ENCODE measurements around the gene OR1F1. TPM values are rescaled to one million over a fixed set of nuclear protein-coding genes. Genes with fewer than 3 reads are reported as not detected.

OR1F1 gene
- total and polyA plus RNA-seq, 9 of the 15 experiments (the other 6 are each of a cell fraction or from before 2014, with no cell fraction given): 0.15 to 0.61 (median 0.35) TPM; not detected in 3

DNA sequence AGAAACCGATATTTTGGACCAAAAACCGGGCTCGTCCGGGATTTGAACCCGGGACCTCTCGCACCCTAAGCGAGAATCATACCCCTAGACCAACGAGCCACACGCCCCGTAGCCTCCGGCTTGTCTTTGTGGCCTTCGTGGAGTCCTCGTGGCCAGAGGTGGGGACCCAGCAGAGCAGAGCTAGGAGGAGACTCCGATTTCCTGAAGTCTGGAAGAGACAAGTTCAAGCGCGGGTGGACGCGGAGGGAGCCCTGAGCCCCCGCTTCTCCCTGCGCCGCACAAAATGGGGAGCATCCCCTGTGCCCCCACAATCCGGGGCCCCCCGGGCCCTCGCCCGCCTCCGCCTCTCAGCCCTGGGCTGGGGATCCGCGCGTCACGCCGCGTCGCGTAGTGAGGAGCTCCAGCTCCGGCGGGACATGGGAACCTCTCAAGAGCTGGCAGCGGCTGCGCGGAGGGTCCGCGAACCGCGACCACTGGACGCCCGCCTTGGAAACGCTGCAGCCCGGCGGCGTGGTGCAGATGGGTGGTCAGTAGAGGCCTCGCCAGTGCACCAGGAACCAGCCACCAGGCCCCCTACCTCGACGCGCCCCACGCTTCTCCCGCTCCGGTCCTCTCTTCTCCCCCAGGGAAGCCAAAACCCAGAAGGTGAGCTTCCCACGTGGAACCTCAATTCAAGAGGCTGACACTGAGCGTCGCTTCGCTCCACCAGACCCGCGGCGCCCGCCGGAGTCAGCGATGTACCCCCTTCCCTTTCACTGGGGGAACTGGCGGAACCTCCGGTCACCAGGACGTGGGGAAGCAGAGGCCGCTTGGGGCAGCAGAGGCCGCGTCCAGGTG is 5.2 kb upstream of the OR1F1 start (continued):
- TF ChIP-seq CBX8 (IDR thresholded peaks at IDR 0.05; ENCODE audit: borderline replicate concordance, extremely low read depth, low read depth, low read length, poor library complexity, severe bottlenecking) (no peak), NFXL1 (CRISPR knock-in tag; IDR thresholded peaks at IDR 0.05) (no peak), HDAC6 (IDR thresholded peaks at IDR 0.05; ENCODE audit: low read depth, low read length) (no peak), BDP1 (IDR thresholded peaks at IDR 0.05; ENCODE audit: insufficient read depth, insufficient read length) (peak; percentile 57), RCOR1 (IDR thresholded peaks at IDR 0.05; ENCODE audit: borderline replicate concordance in 1 of 2, low read depth in 2 of 2, low read length in 2 of 2) (peak in 1 of 2 experiments; percentile 54; a peak in 1 of 4 replicates), NR2C2 (CRISPR knock-in tag; IDR thresholded peaks at IDR 0.05) (no peak), NR2C2 (tag; IDR thresholded peaks at IDR 0.05) (no peak), TEAD4 (IDR thresholded peaks at IDR 0.05; ENCODE audit: low read length) (peak; percentile 71), TEAD4 (CRISPR knock-in tag; IDR thresholded peaks at IDR 0.05; ENCODE audit: borderline replicate concordance) (no peak), HIVEP1 (CRISPR knock-in tag; IDR thresholded peaks at IDR 0.05) (no peak), ZNF79 (CRISPR knock-in tag; IDR thresholded peaks at IDR 0.05; ENCODE audit: low read depth) (no peak), MTA1 (IDR thresholded peaks at IDR 0.05; ENCODE audit: borderline replicate concordance) (peak; percentile 28; the same call in 1 of the 2 replicates), ZNF121 (CRISPR knock-in tag; conservative IDR thresholded peaks at IDR 0.05) (no peak)
- TF ChIP-seq, protein P1, sequence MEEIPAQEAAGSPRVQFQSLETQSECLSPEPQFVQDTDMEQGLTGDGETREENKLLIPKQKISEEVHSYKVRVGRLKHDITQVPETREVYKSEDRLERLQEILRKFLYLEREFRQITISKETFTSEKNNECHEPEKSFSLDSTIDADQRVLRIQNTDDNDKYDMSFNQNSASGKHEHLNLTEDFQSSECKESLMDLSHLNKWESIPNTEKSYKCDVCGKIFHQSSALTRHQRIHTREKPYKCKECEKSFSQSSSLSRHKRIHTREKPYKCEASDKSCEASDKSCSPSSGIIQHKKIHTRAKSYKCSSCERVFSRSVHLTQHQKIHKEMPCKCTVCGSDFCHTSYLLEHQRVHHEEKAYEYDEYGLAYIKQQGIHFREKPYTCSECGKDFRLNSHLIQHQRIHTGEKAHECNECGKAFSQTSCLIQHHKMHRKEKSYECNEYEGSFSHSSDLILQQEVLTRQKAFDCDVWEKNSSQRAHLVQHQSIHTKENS (CRISPR knock-in tag; IDR thresholded peaks at IDR 0.05): no peak
- TF ChIP-seq, protein P2, sequence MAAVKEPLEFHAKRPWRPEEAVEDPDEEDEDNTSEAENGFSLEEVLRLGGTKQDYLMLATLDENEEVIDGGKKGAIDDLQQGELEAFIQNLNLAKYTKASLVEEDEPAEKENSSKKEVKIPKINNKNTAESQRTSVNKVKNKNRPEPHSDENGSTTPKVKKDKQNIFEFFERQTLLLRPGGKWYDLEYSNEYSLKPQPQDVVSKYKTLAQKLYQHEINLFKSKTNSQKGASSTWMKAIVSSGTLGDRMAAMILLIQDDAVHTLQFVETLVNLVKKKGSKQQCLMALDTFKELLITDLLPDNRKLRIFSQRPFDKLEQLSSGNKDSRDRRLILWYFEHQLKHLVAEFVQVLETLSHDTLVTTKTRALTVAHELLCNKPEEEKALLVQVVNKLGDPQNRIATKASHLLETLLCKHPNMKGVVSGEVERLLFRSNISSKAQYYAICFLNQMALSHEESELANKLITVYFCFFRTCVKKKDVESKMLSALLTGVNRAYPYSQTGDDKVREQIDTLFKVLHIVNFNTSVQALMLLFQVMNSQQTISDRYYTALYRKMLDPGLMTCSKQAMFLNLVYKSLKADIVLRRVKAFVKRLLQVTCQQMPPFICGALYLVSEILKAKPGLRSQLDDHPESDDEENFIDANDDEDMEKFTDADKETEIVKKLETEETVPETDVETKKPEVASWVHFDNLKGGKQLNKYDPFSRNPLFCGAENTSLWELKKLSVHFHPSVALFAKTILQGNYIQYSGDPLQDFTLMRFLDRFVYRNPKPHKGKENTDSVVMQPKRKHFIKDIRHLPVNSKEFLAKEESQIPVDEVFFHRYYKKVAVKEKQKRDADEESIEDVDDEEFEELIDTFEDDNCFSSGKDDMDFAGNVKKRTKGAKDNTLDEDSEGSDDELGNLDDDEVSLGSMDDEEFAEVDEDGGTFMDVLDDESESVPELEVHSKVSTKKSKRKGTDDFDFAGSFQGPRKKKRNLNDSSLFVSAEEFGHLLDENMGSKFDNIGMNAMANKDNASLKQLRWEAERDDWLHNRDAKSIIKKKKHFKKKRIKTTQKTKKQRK (IDR thresholded peaks at IDR 0.05; ENCODE audit: borderline replicate concordance, low read depth, low read length): no peak
- TF ChIP-seq, protein P3, sequence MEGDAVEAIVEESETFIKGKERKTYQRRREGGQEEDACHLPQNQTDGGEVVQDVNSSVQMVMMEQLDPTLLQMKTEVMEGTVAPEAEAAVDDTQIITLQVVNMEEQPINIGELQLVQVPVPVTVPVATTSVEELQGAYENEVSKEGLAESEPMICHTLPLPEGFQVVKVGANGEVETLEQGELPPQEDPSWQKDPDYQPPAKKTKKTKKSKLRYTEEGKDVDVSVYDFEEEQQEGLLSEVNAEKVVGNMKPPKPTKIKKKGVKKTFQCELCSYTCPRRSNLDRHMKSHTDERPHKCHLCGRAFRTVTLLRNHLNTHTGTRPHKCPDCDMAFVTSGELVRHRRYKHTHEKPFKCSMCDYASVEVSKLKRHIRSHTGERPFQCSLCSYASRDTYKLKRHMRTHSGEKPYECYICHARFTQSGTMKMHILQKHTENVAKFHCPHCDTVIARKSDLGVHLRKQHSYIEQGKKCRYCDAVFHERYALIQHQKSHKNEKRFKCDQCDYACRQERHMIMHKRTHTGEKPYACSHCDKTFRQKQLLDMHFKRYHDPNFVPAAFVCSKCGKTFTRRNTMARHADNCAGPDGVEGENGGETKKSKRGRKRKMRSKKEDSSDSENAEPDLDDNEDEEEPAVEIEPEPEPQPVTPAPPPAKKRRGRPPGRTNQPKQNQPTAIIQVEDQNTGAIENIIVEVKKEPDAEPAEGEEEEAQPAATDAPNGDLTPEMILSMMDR (IDR thresholded peaks at IDR 0.05 in 2 of 3, conservative IDR thresholded peaks at IDR 0.05 in 1 of 3; ENCODE audit: insufficient read depth in 2 of 3, low read depth in 1 of 3, low read length in 3 of 3): peak; percentile 62 to 83 (median 74)
